ENCODE data around the gene SYVN1. TPM values are rescaled to one million over a fixed set of nuclear protein-coding genes. Genes with fewer than 3 reads are reported as not detected.
A peak's percentile ranks its signal among the peaks of the same experiment; 100 is the strongest.

Gene SYVN1
- polyA plus RNA-seq, 1 of the 3 experiments (the other 2 are of a cell fraction) = 31.9 TPM

- TF ChIP-seq ZBTB33 (IDR thresholded peaks at IDR 0.05; ENCODE audit: borderline replicate concordance, low read depth) (0 out of 2 replicates have a peak, but pooled peaks have one; percentile 51), FOSL2 (IDR thresholded peaks at IDR 0.05; ENCODE audit: borderline replicate concordance, low read depth) (peak; percentile 14; the same call in 1 of the 2 replicates), MAX (IDR thresholded peaks at IDR 0.05; ENCODE audit: low read depth) (peak; percentile 84), ELF1 (IDR thresholded peaks at IDR 0.05) (peak; percentile 95), MEF2A (IDR thresholded peaks at IDR 0.05; ENCODE audit: borderline replicate concordance, low read depth) (no peak), RAD21 (IDR thresholded peaks at IDR 0.05; ENCODE audit: low read length) (no peak), MXI1 (IDR thresholded peaks at IDR 0.05; ENCODE audit: low read depth, low read length) (peak; percentile 84), POLR2AphosphoS5 (IDR thresholded peaks at IDR 0.05; ENCODE audit: low read depth, low read length) (peak; percentile 95), REST (IDR thresholded peaks at IDR 0.05; ENCODE audit: low read depth, low read length) (0 out of 2 replicates have a peak, but pooled peaks have one; percentile 45), FOXJ3 (CRISPR knock-in tag; IDR thresholded peaks at IDR 0.05) (peak; percentile 64; the same call in 1 of the 2 replicates)
These were observed 38.1 kb downstream of the SYVN1 start, which contains the start of gene VPS51 (continued) for GRCh38 chr11:65095974-65096806.

GRCh38 chr11:65095427-65095826 lies 38.9 kb downstream of the SYVN1 start:
- DNase-seq = no peak
- 91% methylated on average over 22 of the region's 22 CpGs for WGBS (ENCODE audit: low lambda C conversion rate)
- Histone ChIP-seq H3F3A (replicated peaks; ENCODE audit: insufficient read depth) (peaks cover 23% of the 10 kb centered on the region), H2AFZ (ENCODE audit: low read depth) (peak overlapping the region; percentile 98; the same call in 1 of the 2 replicates), H4K20me1 (ENCODE audit: insufficient read depth) (no peaks in the 10 kb centered on the region), H3K27me3 (ENCODE audit: insufficient read depth) (no peaks in the 10 kb centered on the region), H3K79me2 (ENCODE audit: insufficient read depth) (peaks cover 38% of the 10 kb centered on the region), H3K9me3 (no peaks in the 10 kb centered on the region), H3K36me3 (replicated peaks in 1 of 2; ENCODE audit: control insufficient read depth in 1 of 2, insufficient read depth in 2 of 2, low read length in 1 of 2) (no peaks in the 10 kb centered on the region), H3K4me3 (ENCODE audit: low read depth in 2 of 2, low read length in 1 of 2) (peak overlapping the region; percentile 57 to 77; a peak in 1 of 4 replicates), H3K9me2 (no peaks in the 10 kb centered on the region), H3K9ac (peak overlapping the region; percentile 86; the same call in 1 of the 2 replicates), H3K27ac (ENCODE audit: low read depth in 2 of 2, low read length in 1 of 2) (peak overlapping the region in 1 of 2 experiments; percentile 71; a peak in 1 of 4 replicates), H3K4me2 (peak overlapping the region; percentile 88; the same call in 1 of the 2 replicates), H3K4me1 (ENCODE audit: control insufficient read depth in 1 of 2, insufficient read depth in 2 of 2, low read depth in 1 of 2, low read length in 1 of 2) (peaks cover 0 to 10% of the 10 kb centered on the region in 2 experiments; a peak in 1 of 4 replicates)
- ChIA-PET CTCF (interaction anchor here (1.0 to 12.6 kb wide), 3 partner anchors 17 to 248 kb away, joined by 3 to 150 read pairs (median 3); partner anchors contain the start of gene TM7SF2), POLR2A (interaction anchor here (1.0 to 1.6 kb wide), 3 partner anchors 14 to 27 kb away, joined by 4 to 10 read pairs (median 7); partner anchors contain the start of genes FAU and MRPL49)
- no peak for TF ChIP-seq FOSL2 (IDR thresholded peaks at IDR 0.05; ENCODE audit: borderline replicate concordance, low read depth)
- TF ChIP-seq TAF1 (IDR thresholded peaks at IDR 0.05; ENCODE audit: borderline replicate concordance, low read depth, low read length) = no peak
- no peak for TF ChIP-seq TCF12 (IDR thresholded peaks at IDR 0.05)
- no peak for TF ChIP-seq MAX (IDR thresholded peaks at IDR 0.05; ENCODE audit: low read depth)
- no peak for TF ChIP-seq NRF1 (IDR thresholded peaks at IDR 0.05; ENCODE audit: low read depth, low read length)
- no peak for TF ChIP-seq YY1 (IDR thresholded peaks at IDR 0.05; ENCODE audit: low read depth)
- no peak for TF ChIP-seq CHD2 (IDR thresholded peaks at IDR 0.05; ENCODE audit: low read length, partially characterized antibody)
- TF ChIP-seq MEF2A (IDR thresholded peaks at IDR 0.05; ENCODE audit: borderline replicate concordance, low read depth) = no peak
- TF ChIP-seq TEAD4 (IDR thresholded peaks at IDR 0.05; ENCODE audit: borderline replicate concordance, insufficient read depth) = no peak
- no peak for TF ChIP-seq POLR2AphosphoS5 (IDR thresholded peaks at IDR 0.05; ENCODE audit: low read depth, low read length)
- no peak for TF ChIP-seq IRF3 (IDR thresholded peaks at IDR 0.05; ENCODE audit: low read depth, low read length)
- no peak for TF ChIP-seq NFIC (IDR thresholded peaks at IDR 0.05; ENCODE audit: borderline replicate concordance)
- no peak for TF ChIP-seq SIN3A (IDR thresholded peaks at IDR 0.05; ENCODE audit: borderline replicate concordance, low read depth, low read length)
- TF ChIP-seq RAD21 (IDR thresholded peaks at IDR 0.05; ENCODE audit: low read length) = no peak
- no peak for TF ChIP-seq RFX5 (IDR thresholded peaks at IDR 0.05; ENCODE audit: low read length)
- no peak for TF ChIP-seq USF1 (IDR thresholded peaks at IDR 0.05; ENCODE audit: borderline replicate concordance, low read depth)
